ENCODE data around the gene ERMP1.
"Not testable (repeated sequence)": the region's sequence is repeated elsewhere in the genome, so short reads cannot be mapped to it uniquely, and the experiment has no call there.

ERMP1 gene

GRCh38 chr9:5818424-5819142 lies 14.3 kb downstream of the ERMP1 start:
- no peak for DNase-seq (ENCODE audit: low spot score)

- peak; percentile 65 for DNase-seq (ENCODE audit: low spot score)
Observed at GRCh38 chr9:5817862-5818261, 15.1 kb downstream of the ERMP1 start.

- DNase-seq (ENCODE audit: low spot score) = peak; percentile 72
Observed at GRCh38 chr9:5815461-5815860, 17.5 kb downstream of the ERMP1 start.

GRCh38 chr9:5813824-5814223 lies 19.1 kb downstream of the ERMP1 start:
- DNase-seq (ENCODE audit: low spot score) = peak; percentile 51

GRCh38 chr9:5811751-5812150 lies 21.2 kb downstream of the ERMP1 start:
- no peak for DNase-seq (ENCODE audit: low spot score)

GRCh38 chr9:5805478-5805877 lies 27.4 kb downstream of the ERMP1 start:
- DNase-seq (ENCODE audit: low spot score) = no peak

GRCh38 chr9:5801739-5802113 lies 31.2 kb downstream of the ERMP1 start:
- peak; percentile 31 for DNase-seq (ENCODE audit: low spot score)

- no peak for DNase-seq (ENCODE audit: low spot score)
Observed at GRCh38 chr9:5800969-5801738, 31.8 kb downstream of the ERMP1 start.

- DNase-seq (ENCODE audit: low spot score) = not testable (repeated sequence)
Observed at GRCh38 chr9:5800378-5800777, 32.5 kb downstream of the ERMP1 start.

GRCh38 chr9:5799314-5799713 lies 33.6 kb downstream of the ERMP1 start:
- no peak for DNase-seq (ENCODE audit: low spot score)

- no peak for DNase-seq (ENCODE audit: low spot score)
Observed at GRCh38 chr9:5798581-5798980, 34.3 kb downstream of the ERMP1 start.

GRCh38 chr9:5796298-5796697 lies 36.6 kb downstream of the ERMP1 start:
- DNase-seq (ENCODE audit: low spot score) = no peak

GRCh38 chr9:5793812-5794211 lies 39.1 kb downstream of the ERMP1 start:
- no peak for DNase-seq (ENCODE audit: low spot score)

- no peak for DNase-seq (ENCODE audit: low spot score)
Observed at GRCh38 chr9:5791870-5792269, 41.0 kb downstream of the ERMP1 start.

- no peak for DNase-seq (ENCODE audit: low spot score)
Observed at GRCh38 chr9:5790923-5791322, 42.0 kb downstream of the ERMP1 start.

GRCh38 chr9:5789489-5789888 lies 43.4 kb downstream of the ERMP1 start:
- DNase-seq (ENCODE audit: low spot score) = no peak

GRCh38 chr9:5787759-5788302 lies 45.1 kb downstream of the ERMP1 start:
- DNase-seq (ENCODE audit: low spot score) = no peak

GRCh38 chr9:5787220-5787619 lies 45.7 kb downstream of the ERMP1 start:
- DNase-seq (ENCODE audit: low spot score) = no peak

- DNase-seq (ENCODE audit: low spot score) = no peak
Observed at GRCh38 chr9:5786370-5787127, 46.4 kb downstream of the ERMP1 start.

- DNase-seq (ENCODE audit: low spot score) = no peak
Observed at GRCh38 chr9:5784526-5785315, 48.2 kb downstream of the ERMP1 start.

- no peak for DNase-seq (ENCODE audit: low spot score)
Observed at GRCh38 chr9:5783982-5784381, 48.9 kb downstream of the ERMP1 start.

GRCh38 chr9:5783420-5783819 lies 49.5 kb downstream of the ERMP1 start:
- DNase-seq (ENCODE audit: low spot score) = not testable (repeated sequence)

All from LoVo (cell line).